IMR-90 (cell line): ENCODE measurements around the gene TRMT10A. TPM values are rescaled to one million over a fixed set of nuclear protein-coding genes. Genes with fewer than 3 reads are reported as not detected.

ENCODE experiments used
- ATAC-seq: fragments of 200-7000 bp; cut with Tn5 transposase; 2 replicates; pipeline ENCODE4 v1.9.1; 2020; ENCODE audit warnings: low read depth, mild to moderate bottlenecking, moderate library complexity
- BruUV-seq: library from RNA; stranded (reverse); fragments of 400-500 nt; replicated peaks from 2 replicates; lab custom pipeline; 2021; lab: Mats Ljungman, UMichigan
- CTCF ChIA-PET: fragments of 300-600 bp; formaldehyde crosslinking; extraction: SDS; loops from one replicate; lab custom pipeline; 2021; ENCODE audit warnings: antibody characterized with exemption; lab: Yijun Ruan, JAX
- POLR2A ChIA-PET: fragments of 300-600 bp; sonication (Branson Sonifier 250); formaldehyde crosslinking; loops from one replicate; lab custom pipeline; 2022; ENCODE audit warnings: antibody characterized with exemption; ENCODE audit not compliant: unreplicated experiment; lab: Charles Lee
- DNase-seq: peaks from one replicate; pipeline ENCODE4 v3.0.0; 2013
- H2AFZ ChIP-seq: replicated peaks from 2 replicates; pipeline ENCODE3; 2013; ENCODE audit warnings: low read length, mild to moderate bottlenecking; ENCODE audit not compliant: poor library complexity
- H2AK5ac ChIP-seq: 2 replicates; pipeline ENCODE4 v1.6.1; 2013; ENCODE audit warnings: low read depth, low read length, inconsistent platforms
- H2AK9ac ChIP-seq: replicated peaks from 2 replicates; pipeline ENCODE3; 2013; ENCODE audit warnings: mild to moderate bottlenecking, low read depth, low read length, moderate library complexity; ENCODE audit not compliant: poor library complexity
- H2BK120ac ChIP-seq: 2 replicates; pipeline ENCODE4 v1.6.1; 2013; ENCODE audit warnings: low read depth, low read length, inconsistent platforms
- H2BK15ac ChIP-seq: 3 replicates; pipeline ENCODE4 v1.6.1; 2013; ENCODE audit warnings: low read depth, low read length, inconsistent platforms
- H2BK20ac ChIP-seq: 2 replicates; pipeline ENCODE4 v1.6.1; 2013; ENCODE audit warnings: low read depth, mild to moderate bottlenecking, inconsistent platforms, low read length, moderate library complexity
- H2BK5ac ChIP-seq: 2 replicates; pipeline ENCODE4 v1.6.1; 2013; ENCODE audit warnings: mild to moderate bottlenecking, low read depth, low read length, inconsistent platforms; ENCODE audit not compliant: poor library complexity, severe bottlenecking
- H3K14ac ChIP-seq: replicated peaks from 2 replicates; pipeline ENCODE4 v1.6.1; 2013; ENCODE audit warnings: low read depth, low read length, inconsistent platforms
- H3K18ac ChIP-seq: 2 replicates; pipeline ENCODE4 v1.6.1; 2013; ENCODE audit warnings: low read depth, low read length, control low read depth
- H3K23ac ChIP-seq: 2 replicates; pipeline ENCODE4 v1.6.1; 2013; ENCODE audit warnings: low read depth, low read length, inconsistent platforms
- H3K27ac ChIP-seq: 2 replicates; pipeline ENCODE4 v1.5.1; 2013; ENCODE audit warnings: mild to moderate bottlenecking, control low read depth, low read length; ENCODE audit not compliant: insufficient read depth
- H3K27me3 ChIP-seq: 2 replicates; pipeline ENCODE4 v1.6.1; 2013; ENCODE audit warnings: low read length; ENCODE audit not compliant: control insufficient read depth, insufficient read depth
- H3K36me3 ChIP-seq: 2 replicates; pipeline ENCODE4 v1.6.1; 2013; ENCODE audit warnings: low read length, mixed read lengths; ENCODE audit not compliant: control insufficient read depth, insufficient read depth
- H3K4ac ChIP-seq: 2 replicates; pipeline ENCODE4 v1.6.1; 2013; ENCODE audit warnings: low read depth, low read length, inconsistent platforms
- H3K4me1 ChIP-seq: 2 replicates; pipeline ENCODE4 v1.6.1; 2013; ENCODE audit warnings: low read length, mixed read lengths; ENCODE audit not compliant: control insufficient read depth, insufficient read depth
- H3K4me2 ChIP-seq: 2 replicates; pipeline ENCODE4 v1.6.1; 2013; ENCODE audit warnings: low read depth, mild to moderate bottlenecking, control low read depth, low read length, moderate library complexity
- H3K4me3 ChIP-seq: 2 replicates; pipeline ENCODE4 v1.5.1; 2013; ENCODE audit warnings: low read depth, mild to moderate bottlenecking, control low read depth, low read length, moderate library complexity; ENCODE audit not compliant: insufficient read depth
- H3K56ac ChIP-seq: 2 replicates; pipeline ENCODE4 v1.6.1; 2013; ENCODE audit warnings: low read length, inconsistent platforms; ENCODE audit not compliant: insufficient read depth; ENCODE audit errors: extremely low read depth
- H3K79me1 ChIP-seq, 2 experiments: 2 replicates each; pipeline ENCODE4 v1.6.1; 2013; ENCODE audit warnings: low read length in 2 of 2, inconsistent platforms in 1 of 2, low read depth in 1 of 2
- H3K9ac ChIP-seq: 2 replicates; pipeline ENCODE4 v1.6.1; 2013; ENCODE audit warnings: low read depth, low read length, control low read depth
- H3K9me1 ChIP-seq: 2 replicates; pipeline ENCODE4 v1.6.1; 2013; ENCODE audit warnings: low read length, inconsistent platforms; ENCODE audit not compliant: insufficient read depth
- H3K9me3 ChIP-seq: 2 replicates; pipeline ENCODE4 v1.6.1; 2013; ENCODE audit warnings: low read length; ENCODE audit not compliant: control insufficient read depth, insufficient read depth
- H4K20me1 ChIP-seq: 2 replicates; pipeline ENCODE4 v1.6.1; 2013; ENCODE audit warnings: low read length, inconsistent platforms; ENCODE audit not compliant: insufficient read depth
- H4K5ac ChIP-seq: 2 replicates; pipeline ENCODE4 v1.6.1; 2013; ENCODE audit warnings: mild to moderate bottlenecking, low read depth, low read length, control low read depth
- H4K8ac ChIP-seq, 2 experiments: 2 replicates each; pipeline ENCODE4 v1.6.1; 2013; ENCODE audit warnings: low read depth in 2 of 2, low read length in 2 of 2, control low read depth in 1 of 2, inconsistent platforms in 1 of 2
- H4K91ac ChIP-seq: 2 replicates; pipeline ENCODE4 v1.6.1; 2013; ENCODE audit warnings: low read depth, low read length, inconsistent platforms; ENCODE audit not compliant: insufficient read depth
- BHLHE40 ChIP-seq: fragments of 150-350 bp; IDR thresholded peaks from 2 replicates; pipeline ENCODE4 v1.6.1; 2016; ENCODE audit warnings: mild to moderate bottlenecking, low read depth, low read length
- CEBPB ChIP-seq: IDR thresholded peaks from 2 replicates; pipeline ENCODE4 v1.6.1; 2012; ENCODE audit warnings: low read depth, low read length, improper control_type of control experiment
- CHD1 ChIP-seq: IDR thresholded peaks from 2 replicates; pipeline ENCODE4 v1.6.1; 2012; ENCODE audit warnings: low read depth, low read length, improper control_type of control experiment
- FOS ChIP-seq: fragments of 150-350 bp; IDR thresholded peaks from 2 replicates; pipeline ENCODE4 v1.6.1; 2016; ENCODE audit warnings: low read depth, low read length
- MAFK ChIP-seq: IDR thresholded peaks from 2 replicates; pipeline ENCODE4 v1.6.1; 2012; ENCODE audit warnings: low read depth, low read length, improper control_type of control experiment
- MAZ ChIP-seq: IDR thresholded peaks from 2 replicates; pipeline ENCODE4 v1.6.1; 2012; ENCODE audit warnings: low read depth, mild to moderate bottlenecking, low read length, improper control_type of control experiment, moderate library complexity, borderline replicate concordance
- MXI1 ChIP-seq: IDR thresholded peaks from 2 replicates; pipeline ENCODE4 v1.6.1; 2012; ENCODE audit warnings: low read depth, mild to moderate bottlenecking, low read length, moderate library complexity, borderline replicate concordance
- NFE2L2 ChIP-seq: fragments of 150-350 bp; IDR thresholded peaks from 2 replicates; pipeline ENCODE4 v1.6.1; 2016; ENCODE audit warnings: low read depth, mild to moderate bottlenecking, low read length
- POLR2A ChIP-seq: IDR thresholded peaks from 2 replicates; pipeline ENCODE4 v1.6.1; 2012; ENCODE audit warnings: mild to moderate bottlenecking, low read depth, low read length
- RAD21 ChIP-seq: IDR thresholded peaks from 2 replicates; pipeline ENCODE4 v1.6.1; 2012; ENCODE audit warnings: low read length, improper control_type of control experiment
- RCOR1 ChIP-seq: IDR thresholded peaks from 2 replicates; pipeline ENCODE4 v1.6.1; 2012; ENCODE audit warnings: mild to moderate bottlenecking, low read length, improper control_type of control experiment; ENCODE audit not compliant: insufficient replicate concordance
- RFX5 ChIP-seq: IDR thresholded peaks from 2 replicates; pipeline ENCODE4 v1.8.0; 2012; ENCODE audit warnings: low read depth, mild to moderate bottlenecking, low read length, moderate library complexity
- SMC3 ChIP-seq: fragments of 150-350 bp; IDR thresholded peaks from 2 replicates; pipeline ENCODE4 v1.6.1; 2016; ENCODE audit warnings: low read depth, mild to moderate bottlenecking, antibody characterized with exemption, low read length, moderate library complexity
- WGBS, 2 experiments: methylation state at CpG; one replicate each; pipeline versions ENCODE4 v1.1.5 to v1.1.7; 2013; ENCODE audit warnings: missing lambda C conversion rate in 2 of 2; ENCODE audit not compliant: insufficient read length in 1 of 2; ENCODE audit errors: extremely low coverage in 2 of 2; 5-methylcytosine and 5-hydroxymethylcytosine counted together
- dilution Hi-C: fragments of 300-500 bp; cut with HindIII; formaldehyde crosslinking; loops from one replicate; pipeline ENCODE4 v1.14.3; 2018; ENCODE audit warnings: low sequenced_read_pairs; ENCODE audit not compliant: unreplicated experiment
- in situ Hi-C: fragments of 300-500 bp; cut with MboI; formaldehyde crosslinking; loops from 3 replicates; pipeline ENCODE4 v1.14.3; 2019; ENCODE audit warnings: low sequenced_read_pairs, inconsistent platforms, mixed read lengths
- intact Hi-C: fragments of 100-400 bp; cut with micrococcal nuclease; formaldehyde crosslinking; loops from 2 replicates; pipeline ENCODE4 v1.10.0; 2022
- polyA plus RNA-seq, 3 experiments: library from polyadenylated mRNA; depleted of rRNA; stranded (reverse); fragments of >200 nt; gene quantifications; 2 replicates each; pipeline ENCODE4 v1.2.3, GENCODE V29; 2012; ENCODE audit warnings: low replicate concordance in 1 of 3
- total RNA-seq: library from RNA; depleted of rRNA; stranded (reverse); fragments of >200 nt; gene quantifications from 2 replicates; pipeline ENCODE4 v1.2.3, GENCODE V29; 2012
- TF ChIP-seq, protein P1 (sequence below): conservative IDR thresholded peaks from 2 replicates; pipeline ENCODE4 v1.5.1; 2012; ENCODE audit warnings: mild to moderate bottlenecking, low read depth, low read length, improper control_type of control experiment
- TF ChIP-seq, protein P2 (sequence below): fragments of 150-350 bp; IDR thresholded peaks from 2 replicates; pipeline ENCODE4 v1.6.1; 2017; ENCODE audit warnings: mild to moderate bottlenecking, antibody characterized with exemption, low read length, low read depth
- TF ChIP-seq, protein P3 (sequence below): fragments of 150-350 bp; IDR thresholded peaks from 2 replicates; pipeline ENCODE4 v1.6.1; 2016; ENCODE audit warnings: low read depth, mild to moderate bottlenecking, low read length, moderate library complexity, borderline replicate concordance

Gene TRMT10A
- total and polyA plus RNA-seq, 2 of the 4 experiments (the other 2 are of a cell fraction) = 3.8 to 4.3 TPM

DNA sequence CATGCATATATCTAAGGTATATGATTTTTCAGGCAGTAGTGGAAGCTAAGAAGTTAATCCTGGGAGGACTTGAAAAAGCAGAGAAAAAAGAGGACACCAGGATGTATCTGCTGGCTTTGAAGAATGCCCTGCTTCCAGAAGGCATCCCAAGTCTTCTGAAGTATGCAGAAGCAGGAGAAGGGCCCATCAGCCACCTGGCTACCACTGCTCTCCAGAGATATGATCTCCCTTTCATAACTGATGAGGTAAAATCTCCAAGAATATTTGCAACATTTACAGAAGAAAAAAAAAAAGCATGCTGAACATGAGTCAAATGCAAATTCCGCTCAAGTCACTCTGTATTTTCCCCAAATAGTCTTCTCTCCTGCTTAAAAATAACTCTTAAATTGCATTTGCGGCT, 42.9 kb upstream of the TRMT10A start:
- no peaks in the 10 kb centered on the region for H3K4me1 ChIP-seq
- no TSS peak for BruUV-seq
- intact Hi-C loops (no loop called here), dilution Hi-C loops (no loop called here), in situ Hi-C loops (no loop called here)
- no peaks in the 10 kb centered on the region for H3K36me3 ChIP-seq
- no peak overlapping the region for H3K56ac ChIP-seq
- no peak overlapping the region for H4K91ac ChIP-seq
- H3K9me3 ChIP-seq = no peaks in the 10 kb centered on the region
- ChIA-PET POLR2A (no interaction called here), CTCF (no interaction called here)
- H2BK5ac ChIP-seq = no peak overlapping the region
- no peak overlapping the region for H4K8ac ChIP-seq
- no peak overlapping the region for H3K27ac ChIP-seq
- H3K9ac ChIP-seq = no peak overlapping the region
- no peak overlapping the region for H2AFZ ChIP-seq
- H2BK20ac ChIP-seq = no peak overlapping the region
- H3K79me1 ChIP-seq = no peaks in the 10 kb centered on the region
- DNase-seq (no peak), ATAC-seq (no peak)
- H4K5ac ChIP-seq = no peak overlapping the region
- H4K20me1 ChIP-seq = no peaks in the 10 kb centered on the region
- no peak overlapping the region for H3K23ac ChIP-seq
- no peak for TF ChIP-seq CEBPB
- TF ChIP-seq NFE2L2 = no peak
- TF ChIP-seq BHLHE40 = no peak
- TF ChIP-seq, protein P1, sequence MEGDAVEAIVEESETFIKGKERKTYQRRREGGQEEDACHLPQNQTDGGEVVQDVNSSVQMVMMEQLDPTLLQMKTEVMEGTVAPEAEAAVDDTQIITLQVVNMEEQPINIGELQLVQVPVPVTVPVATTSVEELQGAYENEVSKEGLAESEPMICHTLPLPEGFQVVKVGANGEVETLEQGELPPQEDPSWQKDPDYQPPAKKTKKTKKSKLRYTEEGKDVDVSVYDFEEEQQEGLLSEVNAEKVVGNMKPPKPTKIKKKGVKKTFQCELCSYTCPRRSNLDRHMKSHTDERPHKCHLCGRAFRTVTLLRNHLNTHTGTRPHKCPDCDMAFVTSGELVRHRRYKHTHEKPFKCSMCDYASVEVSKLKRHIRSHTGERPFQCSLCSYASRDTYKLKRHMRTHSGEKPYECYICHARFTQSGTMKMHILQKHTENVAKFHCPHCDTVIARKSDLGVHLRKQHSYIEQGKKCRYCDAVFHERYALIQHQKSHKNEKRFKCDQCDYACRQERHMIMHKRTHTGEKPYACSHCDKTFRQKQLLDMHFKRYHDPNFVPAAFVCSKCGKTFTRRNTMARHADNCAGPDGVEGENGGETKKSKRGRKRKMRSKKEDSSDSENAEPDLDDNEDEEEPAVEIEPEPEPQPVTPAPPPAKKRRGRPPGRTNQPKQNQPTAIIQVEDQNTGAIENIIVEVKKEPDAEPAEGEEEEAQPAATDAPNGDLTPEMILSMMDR = no peak
- TF ChIP-seq SMC3 = no peak
- no peak for TF ChIP-seq MAFK
- TF ChIP-seq, protein P2, sequence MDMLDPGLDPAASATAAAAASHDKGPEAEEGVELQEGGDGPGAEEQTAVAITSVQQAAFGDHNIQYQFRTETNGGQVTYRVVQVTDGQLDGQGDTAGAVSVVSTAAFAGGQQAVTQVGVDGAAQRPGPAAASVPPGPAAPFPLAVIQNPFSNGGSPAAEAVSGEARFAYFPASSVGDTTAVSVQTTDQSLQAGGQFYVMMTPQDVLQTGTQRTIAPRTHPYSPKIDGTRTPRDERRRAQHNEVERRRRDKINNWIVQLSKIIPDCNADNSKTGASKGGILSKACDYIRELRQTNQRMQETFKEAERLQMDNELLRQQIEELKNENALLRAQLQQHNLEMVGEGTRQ = no peak
- TF ChIP-seq, protein P3, sequence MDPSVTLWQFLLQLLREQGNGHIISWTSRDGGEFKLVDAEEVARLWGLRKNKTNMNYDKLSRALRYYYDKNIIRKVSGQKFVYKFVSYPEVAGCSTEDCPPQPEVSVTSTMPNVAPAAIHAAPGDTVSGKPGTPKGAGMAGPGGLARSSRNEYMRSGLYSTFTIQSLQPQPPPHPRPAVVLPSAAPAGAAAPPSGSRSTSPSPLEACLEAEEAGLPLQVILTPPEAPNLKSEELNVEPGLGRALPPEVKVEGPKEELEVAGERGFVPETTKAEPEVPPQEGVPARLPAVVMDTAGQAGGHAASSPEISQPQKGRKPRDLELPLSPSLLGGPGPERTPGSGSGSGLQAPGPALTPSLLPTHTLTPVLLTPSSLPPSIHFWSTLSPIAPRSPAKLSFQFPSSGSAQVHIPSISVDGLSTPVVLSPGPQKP = no peak
- no peak for TF ChIP-seq POLR2A
- TF ChIP-seq RFX5 = no peak
- no peak for TF ChIP-seq MAZ
- TF ChIP-seq RAD21 = no peak
- no peak for TF ChIP-seq FOS
- no peak for TF ChIP-seq RCOR1
- no peak for TF ChIP-seq MXI1
- no peak for TF ChIP-seq CHD1
- no peak overlapping the region for H3K14ac ChIP-seq
- no peak overlapping the region for H2BK120ac ChIP-seq
- no peaks in the 10 kb centered on the region; the same call in 1 of the 2 replicates for H3K27me3 ChIP-seq
- H3K4me3 ChIP-seq = no peak overlapping the region
- no peak overlapping the region for H3K4ac ChIP-seq
- H3K18ac ChIP-seq = no peak overlapping the region
- H3K9me1 ChIP-seq = no peaks in the 10 kb centered on the region
- H2BK15ac ChIP-seq = no peak overlapping the region
- H2AK5ac ChIP-seq = no peak overlapping the region
- whole genome bisulfite sequencing, 2 experiments = no CpG with 5 or more reads among the region's 2 CpGs
- H2AK9ac ChIP-seq = no peak overlapping the region
- H3K4me2 ChIP-seq = no peak overlapping the region
